Measurements from ENCODE around the gene GPR132. TPM values are rescaled to one million over a fixed set of nuclear protein-coding genes. Genes with fewer than 3 reads are reported as not detected.
"Not testable (repeated sequence)": the region's sequence is repeated elsewhere in the genome, so short reads cannot be mapped to it uniquely, and the experiment has no call there.

GPR132 gene
- total and polyA plus RNA-seq, 2 donors (not counting 1 experiment from before 2014, with no cell fraction given) = 38.6 to 54.5 TPM

GRCh38 chr14:105063506-105063905, 1.7 kb downstream of the GPR132 start:
- Histone ChIP-seq H4K20me1 (ENCODE audit: control insufficient read depth, insufficient read depth, low read length, poor library complexity, severe bottlenecking) (peaks cover 51% of the 10 kb centered on the region), H3K79me2 (ENCODE audit: control insufficient read depth, insufficient read depth, low read length) (peaks cover 99% of the 10 kb centered on the region), H3K4me3 (ENCODE audit: control extremely low read depth in 1 of 5, extremely low read depth in 1 of 5, insufficient read depth in 1 of 5, low read depth in 2 of 5, low read length in 4 of 5) (peak overlapping the region; percentile 34 to 100 (median 91)), H3K27ac (ENCODE audit: low read length in 2 of 2) (peak overlapping the region; percentile 93 to 98), H3K4me2 (replicated peaks; ENCODE audit: low read depth, low read length, poor library complexity, severe bottlenecking) (peak overlapping the region; percentile 97), H3K4me1 (ENCODE audit: control insufficient read depth in 2 of 2, insufficient read depth in 2 of 2, low read length in 2 of 2) (peaks cover 81 to 95% of the 10 kb centered on the region in 2 donors), H3K9ac (ENCODE audit: low read length) (peak overlapping the region; percentile 99)
- H3K4me1 Mint-ChIP-seq = peaks cover 84% of the 10 kb centered on the region
- intact Hi-C loops (cut with micrococcal nuclease) = loop anchor here (10.0 kb wide), 1 partner anchor 421 kb away; the partner anchor contains the start of gene CRIP1
- H2AFZ ChIP-seq (ENCODE audit: insufficient read depth, low read depth, low read length, poor library complexity, severe bottlenecking); H3K27me3 Mint-ChIP-seq; H3K27me3 ChIP-seq (replicated peaks in 1 of 4; ENCODE audit: control extremely low read depth in 1 of 4, control insufficient read depth in 3 of 4, insufficient read depth in 4 of 4, low read length in 3 of 4); H3K9me3 Mint-ChIP-seq (ENCODE audit: insufficient read depth); H3K36me3 ChIP-seq (replicated peaks in 1 of 2; ENCODE audit: control extremely low read depth in 1 of 2, control insufficient read depth in 1 of 2, extremely low read depth in 1 of 2, insufficient read depth in 2 of 2, low read length in 1 of 2); H3K9me3 ChIP-seq (ENCODE audit: control extremely low read depth in 1 of 3, control insufficient read depth in 2 of 3, insufficient read depth in 1 of 3, low read length in 2 of 3): not testable (repeated sequence)
- peak overlapping the region; percentile 87 for H3K4me3 Mint-ChIP-seq
- 0% methylated on average over 1 of the region's 10 CpGs for WGBS (ENCODE audit: insufficient coverage)
- DNase-seq (peak; percentile 76), ATAC-seq (ENCODE audit: low read depth) (peak; percentile 5)
- ChIA-PET CTCF (interaction anchor here (0.7 to 11.9 kb wide), 7 partner anchors 11 to 263 kb away, joined by 3 to 192 read pairs (median 4); partner anchors contain the start of gene CDCA4), POLR2A (interaction anchor here (0.7 to 1.4 kb wide), 4 partner anchors 10 to 67 kb away, joined by 4 to 5 read pairs (median 4); no protein-coding TSS in a partner anchor)
- peak overlapping the region; percentile 98 for H3K27ac Mint-ChIP-seq

- intact Hi-C loops (cut with micrococcal nuclease) = loop anchor here (10.0 kb wide), 1 partner anchor 422 kb away; the partner anchor contains the start of gene CRIP1
- H3K9ac ChIP-seq (ENCODE audit: low read length) = peak overlapping the region; percentile 99
Measured at GRCh38 chr14:105063056-105063455, 2.2 kb downstream of the GPR132 start.

More at GRCh38 chr14:105063056-105063455, 2.2 kb downstream of the GPR132 start:
- ChIA-PET CTCF (interaction anchor here (0.7 to 11.9 kb wide), 7 partner anchors 12 to 263 kb away, joined by 3 to 192 read pairs (median 4); partner anchors contain the start of gene CDCA4), POLR2A (interaction anchor here (1.2 to 1.4 kb wide), 4 partner anchors 9 to 23 kb away, joined by 3 to 5 read pairs (median 4); no protein-coding TSS in a partner anchor)
- TF ChIP-seq CTCF (IDR thresholded peaks at IDR 0.05) = no peak
- TF ChIP-seq EZH2 (IDR thresholded peaks at IDR 0.05; ENCODE audit: borderline replicate concordance, insufficient read depth, low read depth, low read length, poor library complexity, severe bottlenecking) = no peak
- H3K36me3 ChIP-seq (replicated peaks in 1 of 2; ENCODE audit: control extremely low read depth in 1 of 2, control insufficient read depth in 1 of 2, extremely low read depth in 1 of 2, insufficient read depth in 2 of 2, low read length in 1 of 2) = peaks cover 0 to 9% of the 10 kb centered on the region in 2 experiments
- DNase-seq (no peak), ATAC-seq (ENCODE audit: low read depth) (no peak)
- Mint-ChIP-seq H3K27me3 (no peaks in the 10 kb centered on the region), H3K4me3 (peak overlapping the region; percentile 81), H3K9me3 (ENCODE audit: insufficient read depth) (no peaks in the 10 kb centered on the region), H3K27ac (peak overlapping the region; percentile 98), H3K4me1 (peaks cover 87% of the 10 kb centered on the region)
- H2AFZ ChIP-seq (ENCODE audit: insufficient read depth, low read depth, low read length, poor library complexity, severe bottlenecking) = no peak overlapping the region
- peak overlapping the region; percentile 97 for H3K4me2 ChIP-seq (replicated peaks; ENCODE audit: low read depth, low read length, poor library complexity, severe bottlenecking)
- H3K27me3 ChIP-seq (replicated peaks in 1 of 4; ENCODE audit: control extremely low read depth in 1 of 4, control insufficient read depth in 3 of 4, insufficient read depth in 4 of 4, low read length in 3 of 4) = no peaks in the 10 kb centered on the region
- H3K9me3 ChIP-seq (ENCODE audit: control extremely low read depth in 1 of 3, control insufficient read depth in 2 of 3, insufficient read depth in 1 of 3, low read length in 2 of 3) = no peaks in the 10 kb centered on the region
- WGBS (ENCODE audit: insufficient coverage) = 75% methylated on average over 9 of the region's 10 CpGs
- H3K27ac ChIP-seq (ENCODE audit: low read length in 2 of 2) = peak overlapping the region; percentile 34 to 98
- peak overlapping the region in 4 of 5 experiments; percentile 81 to 100 (median 94) for H3K4me3 ChIP-seq (ENCODE audit: control extremely low read depth in 1 of 5, extremely low read depth in 1 of 5, insufficient read depth in 1 of 5, low read depth in 2 of 5, low read length in 4 of 5)
- peaks cover 99% of the 10 kb centered on the region for H3K79me2 ChIP-seq (ENCODE audit: control insufficient read depth, insufficient read depth, low read length)
- H4K20me1 ChIP-seq (ENCODE audit: control insufficient read depth, insufficient read depth, low read length, poor library complexity, severe bottlenecking) = peaks cover 55% of the 10 kb centered on the region
- peaks cover 81 to 93% of the 10 kb centered on the region in 2 donors for H3K4me1 ChIP-seq (ENCODE audit: control insufficient read depth in 2 of 2, insufficient read depth in 2 of 2, low read length in 2 of 2)
